Measurements from ENCODE around the gene ESRP2.

ESRP2 gene

DNA sequence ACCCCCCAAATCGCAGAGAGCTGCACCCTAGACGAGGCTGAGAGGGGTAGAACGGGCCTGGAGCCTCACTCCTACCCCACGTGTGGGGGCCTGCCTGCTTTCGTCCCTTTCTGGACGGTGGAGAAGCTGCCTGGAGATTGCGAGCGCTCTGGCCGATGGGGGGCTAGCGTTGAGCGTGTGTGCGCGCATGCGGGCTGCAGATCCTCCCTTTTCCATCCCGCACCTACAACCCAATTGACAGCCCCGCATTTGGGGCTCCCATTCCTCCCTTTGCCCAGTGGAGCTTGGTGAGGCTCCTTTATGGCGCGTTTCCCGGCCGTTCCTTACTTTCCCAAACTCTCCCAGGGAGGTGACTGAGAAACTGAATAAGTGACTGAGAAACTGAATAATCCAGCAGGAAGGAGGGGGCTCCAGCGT lies 907 bp upstream of the ESRP2 start:
- DNase-seq, result no peak

GRCh38 chr16:68236137-68236825 lies 354 bp upstream of the ESRP2 start:
- peak; percentile 58 for DNase-seq

DNA sequence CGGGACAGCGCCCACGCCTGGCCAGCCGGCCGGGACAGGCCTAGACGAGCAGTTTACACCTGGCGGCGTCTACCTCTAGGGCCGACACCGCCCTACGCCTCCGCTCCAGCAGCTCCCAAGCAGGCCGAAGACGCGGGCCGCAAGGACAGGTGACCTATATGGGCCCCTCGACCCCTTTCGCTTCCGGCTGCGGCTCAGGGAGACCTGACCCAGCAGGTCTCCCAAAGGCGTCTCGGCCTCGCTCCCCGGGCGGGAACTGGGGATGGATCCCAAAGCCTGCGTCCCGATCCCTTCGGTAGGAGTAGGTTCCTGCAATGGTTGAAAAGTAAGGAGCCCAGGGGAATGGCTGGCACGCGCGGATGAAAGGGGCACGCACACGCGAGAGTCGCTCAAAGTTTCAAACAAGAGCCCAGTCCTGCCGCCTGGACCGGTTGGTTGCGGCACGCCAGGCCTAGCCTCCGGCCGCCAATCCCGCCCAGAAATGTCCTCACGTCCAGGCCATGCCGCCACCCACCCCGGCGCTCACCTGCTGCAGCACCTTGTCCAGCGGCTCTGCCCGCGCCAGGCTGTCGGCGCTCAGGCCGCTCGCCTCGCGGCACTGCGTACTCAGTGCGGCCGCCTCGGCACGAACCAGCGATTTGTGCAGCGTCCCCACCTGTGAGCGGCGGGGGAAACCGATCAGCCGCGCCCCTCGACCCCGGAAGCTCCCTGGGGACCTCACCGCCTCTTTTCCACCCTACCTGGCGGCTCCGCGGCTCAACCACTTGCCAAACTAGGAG lies 630 bp downstream of the ESRP2 start:
- no peak for DNase-seq

DNA sequence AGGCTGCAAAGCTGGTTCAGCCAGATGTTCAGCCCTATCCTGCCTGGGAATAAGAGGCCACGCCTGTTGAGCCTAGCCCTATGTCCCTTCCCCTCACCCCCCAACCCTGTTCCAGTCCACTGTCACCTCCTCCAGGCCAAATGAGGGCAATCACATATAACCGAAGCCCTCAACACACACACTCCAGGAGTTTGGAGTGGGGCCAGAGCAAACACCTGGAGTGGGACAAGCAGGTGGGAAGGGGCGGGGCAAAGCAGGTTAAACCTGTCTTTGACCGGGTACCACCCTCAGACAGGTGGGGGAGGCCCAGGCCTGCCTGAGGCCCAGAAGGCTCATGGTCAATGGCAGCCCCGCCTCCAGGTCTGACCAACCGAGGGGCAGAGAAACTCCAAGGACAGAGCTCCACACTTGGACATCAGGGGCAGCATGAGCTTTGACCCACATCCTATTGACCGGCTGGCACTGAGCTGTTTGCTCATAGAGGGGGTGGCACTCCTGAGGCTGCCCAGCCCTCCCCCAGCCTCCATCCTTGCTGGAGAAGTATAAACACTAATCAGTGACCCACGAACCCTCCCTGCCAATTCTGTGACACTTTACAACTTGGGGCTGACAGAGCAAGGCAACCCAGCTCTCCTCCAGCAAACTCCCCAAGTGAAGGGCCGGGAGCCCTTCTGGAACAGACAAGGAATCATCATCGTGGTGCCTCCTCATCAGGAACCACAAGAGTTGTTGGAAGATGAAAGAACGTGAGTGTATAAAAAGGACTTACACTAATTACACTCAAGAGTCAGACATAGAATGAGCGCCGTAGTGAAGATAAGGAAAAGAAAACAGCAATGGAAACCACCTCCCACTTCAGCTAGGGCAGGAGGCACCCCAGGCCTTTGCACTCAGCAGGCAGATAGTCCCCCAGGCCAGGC lies 1.5 kb downstream of the ESRP2 start:
- DNase-seq, result no peak

GRCh38 chr16:68233835-68234187 lies 2.1 kb downstream of the ESRP2 start:
- no peak for DNase-seq

GRCh38 chr16:68233085-68233834 lies 2.7 kb downstream of the ESRP2 start:
- peak; percentile 17 for DNase-seq

DNA sequence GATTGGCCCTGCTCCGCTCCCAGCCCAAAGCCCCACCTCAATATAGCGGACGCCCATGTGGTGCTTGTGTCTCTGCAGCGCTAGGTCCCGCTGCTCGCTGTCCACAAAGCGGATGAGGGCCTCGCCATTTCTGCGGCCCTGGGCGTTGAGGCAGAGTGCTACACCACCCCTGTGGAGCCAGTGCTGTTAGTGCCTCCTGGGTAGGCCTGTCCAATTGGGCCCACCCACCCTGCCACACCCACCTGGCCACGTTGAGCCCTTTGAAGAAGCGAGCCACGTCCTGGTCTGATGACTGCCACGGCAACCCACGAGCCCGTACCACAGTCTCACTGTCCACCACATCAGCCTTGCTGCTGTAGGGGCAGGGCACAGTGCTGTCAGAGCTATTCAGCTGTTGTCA lies 3.6 kb downstream of the ESRP2 start:
- DNase-seq, result peak; percentile 22

- no peak for DNase-seq
These were observed 4.4 kb downstream of the ESRP2 start for GRCh38 chr16:68231384-68232136.

GRCh38 chr16:68230956-68231355 lies 5.0 kb downstream of the ESRP2 start:
- DNase-seq, result peak; percentile 10

- no peak for DNase-seq
These were observed 5.8 kb downstream of the ESRP2 start for GRCh38 chr16:68230176-68230571.

GRCh38 chr16:68229431-68230175 lies 6.3 kb downstream of the ESRP2 start:
- DNase-seq, result peak; percentile 61

DNA sequence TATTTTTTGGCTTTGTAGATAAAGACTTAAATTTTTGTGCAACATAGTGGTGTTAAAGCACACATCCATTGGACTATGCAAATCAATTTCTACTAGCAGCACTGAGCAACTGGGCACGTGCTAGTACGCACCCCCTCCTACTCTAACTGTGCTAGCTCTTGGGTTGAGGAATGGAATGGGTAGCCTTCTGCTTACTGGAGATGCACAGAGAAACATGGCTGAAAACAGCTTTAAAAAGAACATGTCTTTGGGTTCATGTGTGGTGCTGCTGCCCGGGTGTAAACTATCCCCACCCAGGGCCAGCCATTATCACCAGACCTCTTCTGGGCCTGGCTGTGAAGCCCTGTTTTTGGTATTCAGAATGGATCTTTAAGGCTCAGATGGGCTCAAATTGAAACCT lies 7.3 kb downstream of the ESRP2 start:
- DNase-seq, result no peak

- DNase-seq, result no peak
These were observed 7.9 kb downstream of the ESRP2 start for GRCh38 chr16:68227850-68228553.

GRCh38 chr16:68227183-68227793 lies 8.6 kb downstream of the ESRP2 start:
- DNase-seq, result no peak

DNA sequence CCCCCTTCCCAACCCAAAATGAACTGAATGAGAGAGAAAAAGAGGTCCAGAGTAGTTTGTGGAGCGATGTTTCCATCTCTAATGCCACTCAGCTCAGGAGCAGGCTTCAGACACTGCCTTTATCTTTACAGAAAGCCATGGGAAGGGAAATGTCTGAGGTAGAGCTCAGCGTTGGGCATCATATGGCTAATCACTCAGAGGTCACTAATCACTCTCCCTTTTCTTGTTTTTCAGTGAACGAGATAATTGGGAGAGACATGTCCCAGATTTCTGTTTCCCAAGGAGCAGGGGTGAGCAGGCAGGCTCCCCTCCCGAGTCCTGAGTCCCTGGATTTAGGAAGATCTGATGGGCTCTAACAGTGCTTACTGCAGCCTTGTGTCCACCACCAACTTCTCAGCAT lies 9.8 kb downstream of the ESRP2 start:
- DNase-seq, result no peak

DNA sequence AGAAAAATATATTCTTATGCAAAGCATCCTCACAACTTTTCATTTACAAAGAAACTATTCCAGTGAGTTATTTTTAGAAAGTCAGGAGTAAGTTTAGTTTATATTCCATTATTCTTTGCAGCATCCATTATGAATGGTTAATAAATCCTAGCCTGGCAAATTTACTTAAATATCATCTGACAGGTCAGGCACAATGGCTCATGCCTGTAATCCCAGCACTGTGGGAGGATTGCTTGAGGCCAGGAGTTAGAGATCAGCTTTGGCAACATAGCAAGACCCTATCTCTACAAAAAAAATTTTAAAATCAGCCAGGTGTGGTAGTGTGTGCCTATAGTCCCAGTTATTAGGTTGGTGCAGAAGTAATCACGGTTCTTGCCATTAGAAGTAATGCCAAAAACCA lies 12.9 kb downstream of the ESRP2 start:
- DNase-seq, result no peak

DNA sequence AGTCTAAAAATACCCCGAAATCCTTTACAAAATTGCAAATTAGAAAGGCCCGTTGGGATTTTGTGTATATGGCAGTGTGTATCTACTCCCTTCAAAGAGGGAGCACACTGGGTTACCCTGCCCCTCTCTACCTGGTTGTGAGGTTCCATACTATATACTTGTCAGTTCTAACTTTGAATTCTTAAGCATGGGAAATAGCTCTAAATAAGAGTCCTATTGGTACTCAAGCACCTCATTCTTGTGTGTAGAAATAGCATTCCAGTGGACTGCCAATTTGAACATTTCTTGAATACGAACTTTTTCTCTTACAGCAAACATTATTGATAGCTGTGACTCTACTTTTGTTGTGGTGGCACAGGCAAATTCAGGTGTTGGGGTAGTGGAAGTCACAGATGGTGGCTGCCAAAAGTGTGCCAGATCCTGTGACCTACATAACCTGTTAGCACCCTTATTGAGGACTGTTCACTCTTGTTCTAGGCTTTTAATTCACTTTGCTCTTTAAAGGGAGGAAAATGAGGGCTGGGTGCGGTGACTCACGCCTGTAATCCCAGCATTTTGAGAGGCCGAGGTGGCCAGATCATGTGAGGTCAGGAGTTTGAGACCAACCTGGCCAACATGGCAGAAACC lies 16.1 kb downstream of the ESRP2 start:
- no peak for DNase-seq

DNA sequence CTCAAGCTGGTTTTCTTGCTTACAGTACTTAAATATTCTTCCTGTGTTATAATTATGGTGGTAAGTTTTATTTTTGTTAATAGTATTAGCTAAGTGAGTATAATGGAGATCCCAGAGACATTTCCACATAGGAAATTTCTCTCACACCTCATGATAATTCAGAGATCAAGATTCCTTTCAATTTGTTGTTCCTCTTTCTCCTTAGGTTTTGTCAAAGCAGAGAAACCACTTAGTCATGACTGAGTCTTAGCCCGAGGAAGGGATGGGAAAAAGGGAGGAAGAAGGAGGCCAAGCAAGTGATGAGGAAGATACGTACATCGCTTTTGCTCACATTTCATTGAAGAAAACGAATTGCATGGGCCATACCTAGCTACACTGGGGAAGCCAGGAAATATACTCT lies 18.4 kb downstream of the ESRP2 start:
- no peak for DNase-seq

- DNase-seq, result no peak
These were observed 19.7 kb downstream of the ESRP2 start for GRCh38 chr16:68216240-68216639.

DNA sequence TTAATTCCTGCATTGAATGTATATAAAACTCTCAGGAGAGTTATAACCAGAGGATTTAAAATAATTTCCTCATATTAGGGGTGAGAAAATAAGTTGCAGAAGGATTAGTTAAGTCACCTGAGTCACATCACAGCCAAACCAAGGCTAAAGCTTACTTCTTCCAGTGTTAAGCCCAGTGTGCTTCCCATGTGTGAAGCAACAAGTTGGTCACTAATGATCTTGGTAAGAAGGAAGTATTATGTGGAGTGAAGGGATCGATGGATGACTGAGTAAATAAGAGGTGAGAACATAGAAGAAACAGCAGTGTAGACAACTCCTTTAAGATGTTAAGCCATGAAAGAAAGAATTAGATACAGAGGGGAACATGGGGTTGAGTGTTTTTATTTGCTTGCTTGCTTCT lies 20.6 kb downstream of the ESRP2 start:
- no peak for DNase-seq
